HepG2 (cell line): ENCODE results near the gene SLC38A1. TPM values are rescaled to one million over a fixed set of nuclear protein-coding genes. Genes with fewer than 3 reads are reported as not detected.

Source experiments
- ATAC-seq: fragments of 200-7000 bp; cut with Tn5 transposase; 3 replicates; pipeline ENCODE4 v1.9.1; 2020; ENCODE audit warnings: mild to moderate bottlenecking, moderate library complexity
- BruUV-seq: library from RNA; stranded (reverse); fragments of 400-500 nt; replicated peaks from 2 replicates; lab custom pipeline; 2021; lab: Mats Ljungman, UMichigan
- CTCF ChIA-PET: fragments of 300-600 bp; formaldehyde crosslinking; extraction: SDS; loops from one replicate; lab custom pipeline; 2021; ENCODE audit warnings: low total read pairs, inconsistent platforms, low intra/inter-chr PET ratio; lab: Yijun Ruan, JAX
- POLR2A ChIA-PET: fragments of 350-600 bp; sonication (Branson Sonifier 250); formaldehyde crosslinking; loops from one replicate; lab custom pipeline; 2020; ENCODE audit warnings: antibody characterized with exemption, inconsistent platforms; lab: Yijun Ruan, JAX
- DNase-seq: peaks from one replicate; pipeline ENCODE4 v3.0.0-alpha.2; 2015; ENCODE audit warnings: low spot score
- FAIRE-seq: peaks from 3 replicates; lab custom pipeline; 2011; peaks lifted over from hg19 to GRCh38; lab: Jason Lieb, UNC
- H2AFZ ChIP-seq: one replicate; pipeline ENCODE4 v1.6.1; 2011; ENCODE audit warnings: low read length, inconsistent platforms
- H3K27ac ChIP-seq: fragments of 300-600 bp; 3 replicates; pipeline ENCODE4 v1.8.0; 2011; ENCODE audit warnings: mixed run types, mild to moderate bottlenecking, mixed read lengths, low read length, inconsistent platforms; ENCODE audit not compliant: insufficient read depth; ENCODE audit errors: extremely low read length
- H3K27me3 ChIP-seq, 2 experiments: fragments of 200-600 bp in 1 of 2; 2 replicates in 1 of 2; 3 replicates in 1 of 2; pipeline versions ENCODE4 v1.6.0 to v1.8.0; 2011; ENCODE audit warnings: low read length in 2 of 2, mild to moderate bottlenecking in 2 of 2, moderate library complexity in 2 of 2, inconsistent platforms in 1 of 2; ENCODE audit not compliant: insufficient read depth in 2 of 2, control insufficient read depth in 1 of 2
- H3K36me3 ChIP-seq, 2 experiments: fragments of 200-600 bp in 1 of 2; replicated peaks in 1 of 2; 2 replicates in 1 of 2; 3 replicates in 1 of 2; pipeline versions ENCODE4 v1.5.1 to v1.8.0; 2011; ENCODE audit warnings: low read length in 2 of 2, inconsistent platforms in 1 of 2; ENCODE audit not compliant: insufficient read depth in 2 of 2, control insufficient read depth in 1 of 2
- H3K4me1 ChIP-seq: 2 replicates; pipeline ENCODE4 v1.5.1; 2012; ENCODE audit warnings: low read length, inconsistent platforms; ENCODE audit not compliant: insufficient read depth
- H3K4me2 ChIP-seq: 2 replicates; pipeline ENCODE4 v1.6.0; 2011; ENCODE audit warnings: low read depth, low read length, inconsistent platforms
- H3K4me3 ChIP-seq, 3 experiments: fragments of 200-600 bp in 1 of 3; sonication (generic), shearing (Covaris generic) in 1 of 3; replicated peaks in 1 of 3; 2 replicates each; pipeline ENCODE4 v1.5.1; 2011 to 2016; ENCODE audit warnings: low read length in 3 of 3, inconsistent platforms in 2 of 3, low read depth in 2 of 3, mild to moderate bottlenecking in 2 of 3, control low read depth in 1 of 3, mixed read lengths in 1 of 3; ENCODE audit not compliant: insufficient read depth in 1 of 3
- H3K79me2 ChIP-seq: one replicate; pipeline ENCODE4 v1.6.1; 2011; ENCODE audit warnings: low read length, inconsistent platforms; ENCODE audit not compliant: insufficient read depth
- H3K9ac ChIP-seq: 2 replicates; pipeline ENCODE4 v1.6.0; 2011; ENCODE audit warnings: mild to moderate bottlenecking, low read depth, low read length, inconsistent platforms; ENCODE audit not compliant: insufficient read depth
- H3K9me3 ChIP-seq: 2 replicates; pipeline ENCODE4 v1.5.1; 2012; ENCODE audit warnings: mild to moderate bottlenecking, low read length
- H4K20me1 ChIP-seq: 2 replicates; pipeline ENCODE4 v1.6.0; 2011; ENCODE audit warnings: inconsistent platforms, mild to moderate bottlenecking, low read length, moderate library complexity; ENCODE audit not compliant: insufficient read depth
- FOSL2 ChIP-seq: sonication (generic); formaldehyde crosslinking; IDR thresholded peaks from 2 replicates; pipeline ENCODE4 v1.4.0; 2020; ENCODE audit warnings: missing genetic modification reagents
- FOXA1 ChIP-seq, 2 experiments: fragments of 450-650 bp in 1 of 2; sonication (generic) in 1 of 2; formaldehyde crosslinking in 1 of 2; IDR thresholded peaks; 2 replicates each; pipeline versions ENCODE4 v1.4.0 to v1.6.1; 2016 to 2020; ENCODE audit warnings: missing genetic modification reagents in 1 of 2
- ZNF550 ChIP-seq: sonication (generic); formaldehyde crosslinking; IDR thresholded peaks from 2 replicates; pipeline ENCODE4 v1.4.0; 2020; ENCODE audit warnings: mild to moderate bottlenecking, missing genetic modification reagents, borderline replicate concordance
- WGBS: methylation state at CpG from one replicate; pipeline ENCODE4 v1.1.6; 2017; ENCODE audit warnings: low lambda C conversion rate; 5-methylcytosine and 5-hydroxymethylcytosine counted together
- in situ Hi-C: cut with HindIII; loops from 2 replicates; pipeline ENCODE4 v1.10.0; 2017; ENCODE audit warnings: low pct_unique_long_range_greater_than_20kb; ENCODE audit not compliant: extremely low pct_ligation_motif_present
- intact Hi-C: fragments of 100-400 bp; cut with micrococcal nuclease; formaldehyde crosslinking; loops from one replicate; pipeline ENCODE4 v1.10.0; 2022; ENCODE audit not compliant: unreplicated experiment
- polyA plus RNA-seq, 8 experiments: library from polyadenylated mRNA; depleted of rRNA in 3 of 8; stranded (reverse) in 7 of 8; unstranded in 1 of 8; fragments of >200 nt; fragmentation: Illumina TruSeq in 4 of 8; extraction: Trizol in 4 of 8; gene quantifications; 2 replicates each; pipeline versions ENCODE4 v1.2.1 to v1.2.3, GENCODE V29; 2011 to 2016; ENCODE audit warnings: low read depth in 4 of 8, missing spikeins in 1 of 8, mixed read lengths in 1 of 8; ENCODE audit not compliant: insufficient read depth in 1 of 8
- total RNA-seq, 5 experiments: library from RNA; depleted of rRNA; stranded (reverse); fragments of >200 nt; fragmentation: Illumina TruSeq; extraction: Trizol; gene quantifications; 2 replicates each; pipeline ENCODE4 v1.2.3, GENCODE V29; 2016; ENCODE audit warnings: low read depth in 1 of 5
- TF ChIP-seq, protein P1 (sequence below): sonication (generic); formaldehyde crosslinking; IDR thresholded peaks from 2 replicates; pipeline ENCODE4 v1.8.0; 2022; ENCODE audit warnings: low read depth, missing genetic modification reagents
- TF ChIP-seq, protein P2 (sequence below): sonication (generic); formaldehyde crosslinking; IDR thresholded peaks from 2 replicates; pipeline ENCODE4 v1.9.0; 2021; ENCODE audit warnings: missing genetic modification reagents, borderline replicate concordance
- TF ChIP-seq, protein P3 (sequence below): sonication (generic); formaldehyde crosslinking; IDR thresholded peaks from 2 replicates; pipeline ENCODE4 v1.4.0; 2020; ENCODE audit warnings: missing genetic modification reagents

SLC38A1 gene
- total and polyA plus RNA-seq, 2 of the 13 experiments (the other 11 are each of a cell fraction or from before 2014, with no cell fraction given), result 47.0 to 50.6 TPM

DNA sequence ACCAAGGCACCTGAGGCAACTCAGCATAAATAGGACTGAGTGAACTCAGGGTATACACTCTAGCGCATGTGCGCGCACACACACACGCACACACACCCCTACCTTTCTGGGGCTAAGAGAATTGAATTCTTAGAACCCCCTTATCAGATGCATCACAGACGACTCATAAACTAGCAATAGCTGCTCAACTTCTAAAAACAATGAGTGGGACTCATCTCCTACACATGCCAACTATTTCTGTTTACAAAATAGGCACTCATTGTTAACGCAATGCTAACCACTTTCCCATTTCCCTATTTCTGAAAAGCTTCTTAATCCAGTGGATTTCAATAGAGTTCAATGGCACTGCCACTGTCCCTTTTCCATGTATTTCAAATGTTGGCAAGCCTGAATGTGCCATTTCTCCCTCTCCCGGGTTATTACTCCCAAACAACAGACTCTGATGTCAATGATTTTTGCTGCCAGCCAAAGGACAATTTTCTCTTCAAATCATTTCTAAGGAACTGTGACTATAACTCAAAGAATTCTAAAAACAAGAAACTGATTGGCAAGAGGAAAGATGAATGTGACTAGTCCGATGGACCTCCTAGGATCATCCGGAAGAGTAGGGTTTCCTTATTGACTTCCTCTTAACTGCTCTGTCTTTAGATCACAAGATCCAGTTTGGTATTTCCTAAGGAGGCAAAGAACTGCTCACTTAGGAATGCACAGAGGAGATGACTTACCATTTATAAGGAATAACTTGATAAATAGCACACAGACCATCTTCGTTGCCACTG, 48.8 kb downstream of the SLC38A1 start:
- H3K27me3 ChIP-seq, result no peaks in the 10 kb centered on the region
- H4K20me1 ChIP-seq, result no peaks in the 10 kb centered on the region
- H3K4me2 ChIP-seq, result no peak overlapping the region
- DNase-seq (peak; percentile 30), ATAC-seq (no peak)
- 82% methylated on average over 7 of the region's 10 CpGs for WGBS
- BruUV-seq, result no TSS peak
- no peaks in the 10 kb centered on the region for H3K79me2 ChIP-seq
- H3K9me3 ChIP-seq, result no peaks in the 10 kb centered on the region
- H3K4me1 ChIP-seq, result no peaks in the 10 kb centered on the region
- POLR2A ChIA-PET, result no interaction called here
- in situ Hi-C loops (no loop called here), intact Hi-C loops (no loop called here)
- no peak overlapping the region for H2AFZ ChIP-seq
- CTCF ChIA-PET, result no interaction called here
- H3K9ac ChIP-seq, result no peak overlapping the region
- H3K27ac ChIP-seq, result no peak overlapping the region
- no peak overlapping the region for H3K4me3 ChIP-seq
- TF ChIP-seq, protein P1, sequence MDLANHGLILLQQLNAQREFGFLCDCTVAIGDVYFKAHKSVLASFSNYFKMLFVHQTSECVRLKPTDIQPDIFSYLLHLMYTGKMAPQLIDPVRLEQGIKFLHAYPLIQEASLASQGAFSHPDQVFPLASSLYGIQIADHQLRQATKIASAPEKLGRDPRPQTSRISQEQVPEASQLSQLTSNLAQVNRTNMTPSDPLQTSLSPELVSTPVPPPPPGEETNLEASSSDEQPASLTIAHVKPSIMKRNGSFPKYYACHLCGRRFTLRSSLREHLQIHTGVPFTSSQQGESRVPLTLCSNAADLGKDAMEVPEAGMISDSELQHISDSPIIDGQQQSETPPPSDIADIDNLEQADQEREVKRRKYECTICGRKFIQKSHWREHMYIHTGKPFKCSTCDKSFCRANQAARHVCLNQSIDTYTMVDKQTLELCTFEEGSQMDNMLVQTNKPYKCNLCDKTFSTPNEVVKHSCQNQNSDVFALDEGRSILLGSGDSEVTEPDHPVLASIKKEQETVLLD, result no peak
- TF ChIP-seq, protein P2, sequence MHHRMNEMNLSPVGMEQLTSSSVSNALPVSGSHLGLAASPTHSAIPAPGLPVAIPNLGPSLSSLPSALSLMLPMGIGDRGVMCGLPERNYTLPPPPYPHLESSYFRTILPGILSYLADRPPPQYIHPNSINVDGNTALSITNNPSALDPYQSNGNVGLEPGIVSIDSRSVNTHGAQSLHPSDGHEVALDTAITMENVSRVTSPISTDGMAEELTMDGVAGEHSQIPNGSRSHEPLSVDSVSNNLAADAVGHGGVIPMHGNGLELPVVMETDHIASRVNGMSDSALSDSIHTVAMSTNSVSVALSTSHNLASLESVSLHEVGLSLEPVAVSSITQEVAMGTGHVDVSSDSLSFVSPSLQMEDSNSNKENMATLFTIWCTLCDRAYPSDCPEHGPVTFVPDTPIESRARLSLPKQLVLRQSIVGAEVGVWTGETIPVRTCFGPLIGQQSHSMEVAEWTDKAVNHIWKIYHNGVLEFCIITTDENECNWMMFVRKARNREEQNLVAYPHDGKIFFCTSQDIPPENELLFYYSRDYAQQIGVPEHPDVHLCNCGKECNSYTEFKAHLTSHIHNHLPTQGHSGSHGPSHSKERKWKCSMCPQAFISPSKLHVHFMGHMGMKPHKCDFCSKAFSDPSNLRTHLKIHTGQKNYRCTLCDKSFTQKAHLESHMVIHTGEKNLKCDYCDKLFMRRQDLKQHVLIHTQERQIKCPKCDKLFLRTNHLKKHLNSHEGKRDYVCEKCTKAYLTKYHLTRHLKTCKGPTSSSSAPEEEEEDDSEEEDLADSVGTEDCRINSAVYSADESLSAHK (CRISPR knock-in tag), result no peak
- TF ChIP-seq FOXA1 (IDR thresholded peaks at IDR 0.05) (no peak), FOXA1 (CRISPR knock-in tag; IDR thresholded peaks at IDR 0.05) (no peak), FOSL2 (CRISPR knock-in tag) (0 out of 2 replicates have a peak, but pooled peaks have one; percentile 38), ZNF550 (CRISPR knock-in tag) (no peak)
- TF ChIP-seq, protein P3, sequence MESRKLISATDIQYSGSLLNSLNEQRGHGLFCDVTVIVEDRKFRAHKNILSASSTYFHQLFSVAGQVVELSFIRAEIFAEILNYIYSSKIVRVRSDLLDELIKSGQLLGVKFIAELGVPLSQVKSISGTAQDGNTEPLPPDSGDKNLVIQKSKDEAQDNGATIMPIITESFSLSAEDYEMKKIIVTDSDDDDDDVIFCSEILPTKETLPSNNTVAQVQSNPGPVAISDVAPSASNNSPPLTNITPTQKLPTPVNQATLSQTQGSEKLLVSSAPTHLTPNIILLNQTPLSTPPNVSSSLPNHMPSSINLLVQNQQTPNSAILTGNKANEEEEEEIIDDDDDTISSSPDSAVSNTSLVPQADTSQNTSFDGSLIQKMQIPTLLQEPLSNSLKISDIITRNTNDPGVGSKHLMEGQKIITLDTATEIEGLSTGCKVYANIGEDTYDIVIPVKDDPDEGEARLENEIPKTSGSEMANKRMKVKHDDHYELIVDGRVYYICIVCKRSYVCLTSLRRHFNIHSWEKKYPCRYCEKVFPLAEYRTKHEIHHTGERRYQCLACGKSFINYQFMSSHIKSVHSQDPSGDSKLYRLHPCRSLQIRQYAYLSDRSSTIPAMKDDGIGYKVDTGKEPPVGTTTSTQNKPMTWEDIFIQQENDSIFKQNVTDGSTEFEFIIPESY (CRISPR knock-in tag), result peak; percentile 91
- TF ChIP-seq, all 625 proteins: peak for 2
- H3K36me3 ChIP-seq, result peaks cover 9 to 64% of the 10 kb centered on the region in 2 experiments
- no peak for FAIRE-seq
